Ovary (tissue), 3 donors: ENCODE data around the gene NR2F1-AS1.

Experiments
- EP300 ChIP-seq: sonication (generic); formaldehyde crosslinking; IDR thresholded peaks from one replicate; pipeline ENCODE4 v1.6.1; 2017; ENCODE audit warnings: antibody characterized with exemption
- POLR2A ChIP-seq: fragments of 450-650 bp; IDR thresholded peaks from one replicate; pipeline ENCODE4 v1.6.1; 2017; ENCODE audit warnings: antibody characterized with exemption, mild to moderate bottlenecking, moderate library complexity
- TF ChIP-seq, protein P1 (sequence below), 3 donors: fragments of 450-650 bp in 2 of 3; fragments of 200-600 bp in 1 of 3; IDR thresholded peaks; one replicate each; pipeline versions ENCODE4 v1.5.1 to v1.8.0; 2016 to 2022; ENCODE audit warnings: antibody characterized with exemption in 3 of 3, mild to moderate bottlenecking in 1 of 3
- donor health status: DM: no; HTN: no; CAD: no.

DNA sequence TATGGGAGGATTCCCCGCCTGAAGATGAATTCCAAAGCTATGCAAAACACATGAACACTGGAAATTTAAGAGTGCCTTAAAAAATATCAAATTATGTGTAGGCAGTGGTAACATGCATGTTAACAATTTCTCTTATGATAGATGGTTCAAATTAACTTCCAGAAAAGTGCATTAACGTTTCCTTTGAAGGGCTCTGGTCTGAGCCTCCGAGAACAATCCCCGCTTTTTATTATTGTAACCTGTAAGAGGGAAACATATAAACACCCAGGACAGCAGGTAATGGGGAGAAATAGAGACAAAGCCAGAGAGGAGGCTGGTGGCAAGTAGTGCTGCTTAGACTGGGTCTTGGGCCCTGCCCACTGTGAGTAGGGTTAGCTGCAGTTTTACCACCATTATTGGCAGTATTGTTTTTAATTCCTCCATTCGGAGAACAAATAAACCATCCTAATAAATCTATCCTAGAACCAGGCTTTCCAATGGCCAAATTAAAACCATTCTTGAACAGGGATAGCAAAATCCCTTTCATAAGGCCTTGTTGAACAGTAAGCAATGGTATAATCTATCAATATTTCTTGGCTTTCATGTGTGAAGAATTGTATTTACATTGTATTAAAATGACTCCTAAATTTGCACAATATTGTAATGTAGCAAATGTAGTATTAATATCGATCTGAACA, 8.3 kb upstream of the NR2F1-AS1 start:
- TF ChIP-seq, protein P1, sequence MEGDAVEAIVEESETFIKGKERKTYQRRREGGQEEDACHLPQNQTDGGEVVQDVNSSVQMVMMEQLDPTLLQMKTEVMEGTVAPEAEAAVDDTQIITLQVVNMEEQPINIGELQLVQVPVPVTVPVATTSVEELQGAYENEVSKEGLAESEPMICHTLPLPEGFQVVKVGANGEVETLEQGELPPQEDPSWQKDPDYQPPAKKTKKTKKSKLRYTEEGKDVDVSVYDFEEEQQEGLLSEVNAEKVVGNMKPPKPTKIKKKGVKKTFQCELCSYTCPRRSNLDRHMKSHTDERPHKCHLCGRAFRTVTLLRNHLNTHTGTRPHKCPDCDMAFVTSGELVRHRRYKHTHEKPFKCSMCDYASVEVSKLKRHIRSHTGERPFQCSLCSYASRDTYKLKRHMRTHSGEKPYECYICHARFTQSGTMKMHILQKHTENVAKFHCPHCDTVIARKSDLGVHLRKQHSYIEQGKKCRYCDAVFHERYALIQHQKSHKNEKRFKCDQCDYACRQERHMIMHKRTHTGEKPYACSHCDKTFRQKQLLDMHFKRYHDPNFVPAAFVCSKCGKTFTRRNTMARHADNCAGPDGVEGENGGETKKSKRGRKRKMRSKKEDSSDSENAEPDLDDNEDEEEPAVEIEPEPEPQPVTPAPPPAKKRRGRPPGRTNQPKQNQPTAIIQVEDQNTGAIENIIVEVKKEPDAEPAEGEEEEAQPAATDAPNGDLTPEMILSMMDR (IDR thresholded peaks at IDR 0.05), result no peak
- TF ChIP-seq POLR2A (no peak), EP300 (no peak)
